SHP77 treated with DMSO at 0.1 percent for 48 hours (cell line): ENCODE results near the gene MUC16.
"Not testable (repeated sequence)": the region's sequence is repeated elsewhere in the genome, so short reads cannot be mapped to it uniquely, and the experiment has no call there.

ENCODE experiments used
- DNase-seq: peaks from one replicate; lab custom pipeline; 2025; lab: John Stamatoyannopoulos, UW

The MUC16 gene

DNA sequence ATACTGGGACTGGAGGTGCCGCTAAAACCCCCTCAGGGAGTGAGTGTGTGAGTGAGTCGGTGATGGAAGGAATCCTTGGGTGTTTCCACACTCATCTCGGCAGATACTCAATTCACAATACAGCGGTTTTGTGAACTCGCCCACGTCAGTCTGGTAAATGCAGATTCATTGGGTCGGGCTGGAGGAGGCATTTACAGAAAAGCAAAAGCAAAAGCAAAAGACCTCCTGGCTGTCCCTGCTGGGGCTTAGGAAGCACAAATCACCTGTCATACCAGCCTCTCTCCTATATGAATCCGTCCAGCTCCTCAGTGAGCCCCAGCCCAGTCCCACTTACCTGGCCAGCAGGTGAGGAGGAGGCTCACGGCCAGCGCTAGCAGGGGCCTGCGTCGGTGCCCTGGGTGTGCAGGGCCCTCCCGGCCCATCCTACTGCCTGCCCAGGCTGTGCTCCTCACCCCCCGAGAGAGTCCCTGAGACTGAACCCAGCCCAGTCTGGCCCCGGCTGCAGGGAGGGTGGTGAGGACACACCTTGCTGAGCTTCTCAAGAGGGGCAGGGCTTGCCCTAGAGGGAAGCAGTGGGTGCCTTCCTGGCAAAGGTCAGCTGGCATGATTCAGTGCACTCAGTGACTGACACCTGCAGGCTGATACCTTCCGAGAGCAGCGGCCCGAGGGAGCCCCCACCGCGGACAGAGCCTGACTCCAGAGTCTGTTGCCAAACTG is at the start of gene MUC16:
MUC16 (minus strand) TSS at position 475 of the 717 bp plus-strand sequence.
- DNase-seq = no peak

DNA sequence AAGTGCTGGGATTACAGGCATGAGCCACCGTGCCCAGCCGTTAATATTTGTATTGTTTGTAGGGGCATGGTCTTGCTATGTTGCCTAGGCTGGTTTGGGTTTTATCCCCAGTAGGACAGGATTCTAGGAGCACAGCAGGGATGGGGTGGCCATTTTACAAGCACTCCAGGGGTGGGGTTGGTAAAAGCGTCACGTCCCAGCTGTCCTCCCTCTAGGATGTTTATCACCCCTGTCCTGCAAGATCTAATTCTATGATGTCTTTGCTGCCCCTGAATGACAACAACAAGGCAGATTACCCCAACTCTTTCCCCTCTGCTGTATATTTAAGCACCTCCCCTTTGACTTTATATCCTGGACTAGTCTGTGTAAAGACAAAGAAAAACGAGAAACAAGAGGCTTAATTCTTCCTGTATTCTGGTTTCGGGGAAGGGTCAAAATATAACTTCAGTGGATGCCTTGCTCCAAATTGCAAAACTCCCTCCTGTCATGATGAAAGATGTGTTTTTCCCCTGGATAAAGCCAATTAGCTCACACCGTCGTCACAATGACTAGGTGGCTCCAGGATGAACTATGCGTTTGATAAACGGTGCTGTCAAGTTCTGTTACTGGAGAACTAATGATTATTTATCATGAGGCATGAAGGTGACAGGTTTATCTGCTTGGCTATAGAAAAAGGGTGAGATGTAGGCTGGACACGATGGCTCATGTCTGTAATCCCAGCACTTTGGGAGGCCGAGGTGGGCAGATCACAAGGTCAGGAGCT is 48.9 kb upstream of the MUC16 start:
- DNase-seq = no peak

DNA sequence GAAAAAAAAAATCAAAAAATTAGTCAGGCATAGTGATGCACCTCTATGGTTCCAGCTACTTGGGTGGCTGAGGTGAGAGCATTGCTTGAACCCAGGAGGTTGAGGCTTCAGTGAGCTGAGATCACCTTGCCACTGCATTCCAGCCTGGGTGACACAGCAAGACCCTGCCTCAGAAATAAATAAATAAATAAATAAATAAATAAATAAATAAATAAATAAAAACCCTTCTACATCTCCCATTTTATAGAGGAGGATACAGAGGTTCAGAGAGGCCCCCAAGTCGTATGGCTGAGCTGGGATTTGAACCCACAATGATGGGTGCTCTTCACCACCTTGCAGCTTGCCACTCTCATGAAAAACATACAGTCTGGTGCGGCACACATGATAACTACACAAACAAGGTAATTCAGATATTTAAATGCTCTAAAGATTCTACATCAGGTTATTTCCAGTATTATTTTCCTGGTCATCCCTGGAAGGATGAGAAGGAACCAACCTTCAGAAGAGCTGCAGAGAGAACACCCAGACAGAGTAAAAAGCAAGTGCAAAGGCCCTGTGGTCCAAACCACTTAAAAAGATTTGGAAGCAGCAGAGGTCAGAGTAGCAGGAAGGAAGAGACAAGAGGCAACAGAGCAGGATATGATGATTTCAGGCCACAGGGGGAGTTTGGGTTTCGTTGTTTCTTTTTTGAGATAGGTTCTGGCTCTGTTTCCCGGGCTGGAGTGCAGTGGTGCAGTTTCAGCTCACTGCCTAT is 47.5 kb upstream of the MUC16 start:
- DNase-seq = no peak

DNA sequence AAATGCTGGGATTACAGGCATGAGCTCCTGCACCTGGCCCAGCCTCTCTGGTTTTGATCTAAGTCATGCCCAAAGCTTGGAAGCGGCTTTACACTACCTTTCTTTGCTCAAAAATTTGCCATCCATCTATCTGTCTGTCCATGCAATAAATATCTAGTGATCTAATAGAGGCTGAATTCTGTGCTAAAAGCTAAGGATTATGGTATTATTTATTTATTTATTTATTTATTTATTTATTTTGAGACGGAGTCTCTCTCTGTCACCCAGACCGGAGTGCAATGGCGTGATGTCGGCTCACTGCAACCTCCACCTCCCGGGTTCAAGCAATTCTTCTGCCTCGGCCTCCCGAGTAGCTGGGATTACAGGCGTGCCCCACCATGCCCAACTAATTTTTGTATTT is 45.9 kb upstream of the MUC16 start:
- not testable (repeated sequence) for DNase-seq

DNA sequence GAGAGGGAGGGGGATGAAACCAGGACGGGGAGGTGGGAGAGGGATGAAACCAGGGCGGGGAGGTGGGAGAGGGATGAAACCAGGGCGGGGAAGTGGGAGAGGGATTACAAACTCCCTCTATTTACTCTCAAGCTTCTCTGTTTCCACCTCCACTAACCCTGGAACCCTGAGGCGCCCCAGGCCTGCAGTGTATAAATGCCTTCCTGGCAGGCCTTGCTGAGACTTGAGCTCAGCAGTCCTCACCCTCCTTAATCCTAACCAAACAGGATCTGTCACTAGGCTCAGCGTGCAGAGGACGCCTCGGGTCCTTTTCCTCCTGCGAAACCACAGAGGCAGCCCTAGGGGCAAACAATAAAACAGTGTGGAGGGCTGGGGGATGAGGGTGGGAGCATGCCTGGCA is 44.6 kb upstream of the MUC16 start:
- no peak for DNase-seq

DNA sequence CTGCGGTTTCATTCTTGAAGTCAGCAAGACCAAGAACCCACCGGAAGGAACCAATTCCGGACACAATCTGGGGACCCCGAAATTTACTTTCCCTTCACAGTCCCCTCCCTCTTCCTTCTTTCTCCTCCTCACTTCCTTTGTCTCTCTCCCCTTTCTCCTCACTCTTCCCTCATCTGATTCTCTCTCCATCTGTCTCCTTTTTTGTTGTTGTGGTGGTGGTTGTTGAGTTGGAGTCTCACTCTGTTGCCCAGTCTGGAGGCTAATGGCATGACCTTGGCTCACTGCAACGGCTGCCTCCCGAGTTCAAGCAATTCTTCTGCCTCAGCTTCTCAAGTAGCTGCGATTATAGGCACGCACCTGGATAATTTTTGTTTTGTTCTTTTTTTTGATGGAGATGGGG is 44.0 kb upstream of the MUC16 start:
- no peak for DNase-seq

DNA sequence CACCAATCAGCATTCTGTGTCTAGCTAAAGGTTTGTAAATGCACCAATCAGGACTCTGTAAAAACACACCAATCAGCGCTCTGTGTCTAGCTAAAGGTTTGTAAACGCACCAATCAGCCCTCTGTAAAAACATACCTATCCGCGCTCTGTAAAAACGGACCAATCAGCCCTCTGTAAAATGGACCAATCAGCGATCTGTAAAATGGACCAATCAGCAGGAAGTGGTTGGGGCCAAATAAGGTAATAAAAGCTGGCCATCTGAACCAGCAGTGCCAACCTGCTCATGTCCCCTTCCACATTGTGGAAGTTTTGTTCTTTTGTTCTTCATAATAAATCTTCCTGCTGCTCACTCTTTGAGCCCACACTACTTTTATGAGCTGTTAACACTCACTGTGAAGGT is 43.5 kb upstream of the MUC16 start:
- not testable (repeated sequence) for DNase-seq

DNA sequence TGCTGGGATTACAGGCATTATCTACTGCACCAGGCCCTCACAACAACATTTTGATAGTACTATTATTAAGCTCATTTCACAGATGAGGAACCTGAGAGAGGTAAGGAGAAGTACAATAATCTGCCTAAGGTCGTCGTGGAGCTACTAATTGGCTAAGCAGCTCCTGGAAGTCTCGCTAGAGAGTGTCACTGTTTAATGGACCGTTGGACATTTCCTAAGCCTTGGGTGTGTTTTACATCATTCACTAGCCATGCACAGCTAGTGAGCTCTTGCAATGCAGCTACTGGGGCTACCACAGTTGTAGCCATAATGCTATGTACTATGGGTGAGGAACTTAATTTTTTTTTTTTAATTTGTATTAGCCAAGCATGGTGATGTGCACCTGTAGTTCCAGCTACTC is 42.7 kb upstream of the MUC16 start:
- no peak for DNase-seq

DNA sequence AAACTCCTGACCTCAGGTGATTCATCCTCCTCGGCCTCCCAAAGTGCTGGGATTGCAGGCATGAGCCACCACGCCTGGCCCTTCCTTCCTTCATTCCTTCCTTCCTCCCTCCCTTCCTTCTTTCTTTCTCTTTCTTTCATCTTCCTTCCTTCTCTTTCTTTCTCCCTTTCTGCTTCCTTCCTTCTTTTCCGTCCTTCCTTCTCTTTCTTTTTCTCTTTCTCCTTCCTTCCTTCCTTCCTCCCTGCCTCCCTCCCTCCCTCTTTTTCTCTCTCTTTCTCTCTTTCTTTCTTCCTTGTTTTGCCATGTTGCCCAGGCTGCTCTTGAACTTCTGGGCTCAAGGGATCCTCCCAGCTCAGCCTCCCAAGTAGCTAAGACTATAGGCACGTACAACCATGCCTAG is 36.5 kb upstream of the MUC16 start:
- no peak for DNase-seq

DNA sequence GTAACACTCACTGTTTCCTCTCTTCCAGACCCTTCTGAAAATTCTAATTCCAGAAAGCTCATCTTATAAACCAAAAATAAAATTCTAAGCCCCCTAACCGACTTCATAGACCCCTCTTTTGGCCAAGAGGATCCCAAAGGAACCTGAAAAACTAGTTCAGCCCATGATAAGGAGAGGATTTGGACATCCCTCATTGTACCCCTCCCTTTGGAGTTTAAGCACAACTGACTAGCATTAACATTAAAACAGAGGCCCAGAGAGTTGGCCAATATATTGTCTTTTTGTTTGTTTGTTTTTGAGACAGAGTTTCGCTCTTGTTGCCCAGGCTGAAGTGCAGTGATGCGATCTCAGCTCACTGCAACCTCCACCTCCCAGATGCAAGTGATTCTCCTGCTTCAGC is 34.2 kb upstream of the MUC16 start:
- DNase-seq = no peak

DNA sequence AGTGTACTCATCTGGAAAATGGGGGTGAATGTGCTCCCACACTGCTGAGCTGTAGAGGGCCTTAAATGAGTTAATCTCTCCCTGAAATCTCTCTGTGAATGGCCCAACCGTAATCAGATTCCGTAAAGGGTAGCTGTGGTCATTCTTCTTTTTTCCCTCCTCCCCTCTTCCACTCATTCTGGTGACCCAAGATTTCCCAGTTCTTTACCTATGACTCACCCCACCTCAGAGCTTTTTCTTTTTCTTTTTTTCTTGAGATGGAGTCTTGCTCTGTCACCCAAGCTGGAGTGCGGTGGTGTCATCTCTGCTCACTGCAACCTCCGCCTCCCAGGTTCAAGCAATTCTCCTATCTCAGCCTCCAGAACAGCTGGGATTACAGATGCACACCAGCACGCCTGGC is 33.3 kb upstream of the MUC16 start:
- no peak for DNase-seq

DNA sequence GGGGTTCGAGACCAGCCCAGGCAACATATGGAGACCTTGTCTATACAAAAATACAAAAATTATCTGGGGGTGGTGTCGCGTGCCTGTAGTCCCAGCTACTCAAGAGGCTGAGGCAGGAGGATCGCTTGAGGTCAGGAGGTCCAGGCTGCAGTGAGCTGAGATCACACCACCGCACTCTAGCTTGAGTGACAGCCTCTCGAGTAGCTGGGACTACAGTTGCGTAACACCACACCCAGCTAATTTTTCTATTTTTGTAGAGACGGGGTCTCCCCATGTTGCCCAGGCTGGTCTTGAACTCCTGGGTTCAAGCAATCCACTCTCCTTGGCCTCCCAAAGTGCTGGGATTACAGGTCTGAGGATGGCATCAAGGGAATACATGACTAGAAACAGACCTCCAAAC is 30.8 kb upstream of the MUC16 start:
- no peak for DNase-seq

DNA sequence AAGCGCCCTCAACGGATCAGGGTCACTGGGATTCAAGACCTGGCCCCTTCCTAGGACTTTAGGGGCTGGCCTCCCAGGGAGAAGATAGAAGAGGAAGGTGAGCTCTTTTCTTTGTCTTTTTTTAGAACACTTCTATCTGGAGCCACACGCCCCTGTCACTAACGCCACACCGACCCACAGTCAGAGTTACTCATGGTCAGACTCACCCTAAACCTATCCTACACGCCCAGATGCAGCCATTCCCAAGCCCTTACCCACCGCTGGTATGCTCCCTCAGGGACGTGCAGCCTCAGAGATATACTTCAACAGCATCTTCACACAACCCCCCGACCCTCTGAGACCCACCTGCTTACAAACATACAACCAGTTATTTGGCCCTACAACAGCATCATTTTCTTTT is 29.9 kb upstream of the MUC16 start:
- no peak for DNase-seq

DNA sequence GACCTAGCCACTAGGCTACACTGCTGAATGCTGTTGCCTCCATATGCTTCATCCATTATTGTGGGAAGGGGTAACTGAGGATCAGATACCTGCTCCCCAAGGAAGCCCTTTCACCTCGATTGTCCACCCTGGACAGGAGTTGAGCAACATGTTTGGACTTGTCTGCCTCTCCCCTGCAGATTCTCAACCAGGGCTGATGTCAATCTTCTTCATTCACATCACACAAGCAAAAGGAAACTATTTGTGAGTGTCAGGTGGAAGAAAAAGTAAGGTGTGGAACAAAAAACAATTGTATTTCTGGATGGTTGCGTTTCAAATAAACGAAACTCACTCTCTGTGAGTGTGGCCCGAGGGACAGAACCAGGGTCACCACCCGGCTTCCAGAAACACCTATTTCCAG is 29.5 kb upstream of the MUC16 start:
- no peak for DNase-seq

DNA sequence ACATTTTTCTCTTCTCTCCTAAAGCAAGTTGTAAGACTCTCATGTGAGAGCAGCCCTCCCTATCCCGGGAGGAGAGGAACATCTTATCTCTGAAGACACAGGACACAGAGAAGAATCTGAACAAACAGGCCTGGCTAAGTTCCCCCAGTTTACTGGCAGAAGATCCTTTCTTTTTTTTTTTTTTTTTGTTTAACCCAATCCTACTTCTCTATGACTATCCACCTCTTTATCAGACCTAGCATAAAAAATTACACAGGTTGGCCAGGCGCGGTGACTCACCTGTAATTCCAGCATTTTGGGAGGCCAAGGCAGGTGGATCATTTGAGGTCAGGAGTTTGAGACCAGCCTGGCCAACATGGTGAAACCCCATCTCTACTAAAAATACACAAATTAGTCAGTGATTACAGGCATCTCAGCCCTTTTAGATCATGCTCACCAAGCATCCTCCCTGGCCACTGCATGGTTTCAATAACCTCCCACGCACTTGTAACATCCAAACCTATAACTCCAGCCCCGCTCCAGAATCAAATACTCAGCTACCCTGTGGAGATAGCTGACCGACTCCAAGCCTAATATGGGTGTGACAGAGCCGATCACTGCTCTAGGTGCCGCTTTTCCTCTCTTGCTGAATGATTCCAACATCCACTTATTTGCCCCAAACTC is 27.3 kb upstream of the MUC16 start:
- DNase-seq = no peak

DNA sequence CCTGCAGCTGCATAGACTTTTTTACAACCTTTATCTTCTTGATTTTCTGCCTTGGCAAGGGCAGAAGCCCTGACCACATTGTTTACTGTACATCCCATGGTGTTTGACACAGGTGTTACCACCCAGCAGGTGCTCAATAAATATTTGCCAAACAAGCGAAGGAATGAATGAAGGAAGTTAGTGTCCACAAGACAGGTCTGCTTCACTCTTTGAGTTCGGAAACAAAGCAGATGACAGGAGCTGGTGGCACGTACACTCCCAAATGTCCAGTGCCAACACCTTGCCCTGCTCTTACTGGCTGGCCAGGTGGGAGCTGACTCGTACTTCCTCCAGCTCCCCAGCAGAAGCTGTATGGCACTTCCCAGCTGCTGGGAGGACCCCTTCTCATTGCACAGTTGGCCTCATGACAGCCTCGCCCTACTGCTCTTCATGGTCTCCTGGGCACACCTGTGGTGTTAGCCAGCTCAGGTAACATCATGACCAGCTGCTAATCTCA is 22.0 kb upstream of the MUC16 start:
- DNase-seq = no peak

DNA sequence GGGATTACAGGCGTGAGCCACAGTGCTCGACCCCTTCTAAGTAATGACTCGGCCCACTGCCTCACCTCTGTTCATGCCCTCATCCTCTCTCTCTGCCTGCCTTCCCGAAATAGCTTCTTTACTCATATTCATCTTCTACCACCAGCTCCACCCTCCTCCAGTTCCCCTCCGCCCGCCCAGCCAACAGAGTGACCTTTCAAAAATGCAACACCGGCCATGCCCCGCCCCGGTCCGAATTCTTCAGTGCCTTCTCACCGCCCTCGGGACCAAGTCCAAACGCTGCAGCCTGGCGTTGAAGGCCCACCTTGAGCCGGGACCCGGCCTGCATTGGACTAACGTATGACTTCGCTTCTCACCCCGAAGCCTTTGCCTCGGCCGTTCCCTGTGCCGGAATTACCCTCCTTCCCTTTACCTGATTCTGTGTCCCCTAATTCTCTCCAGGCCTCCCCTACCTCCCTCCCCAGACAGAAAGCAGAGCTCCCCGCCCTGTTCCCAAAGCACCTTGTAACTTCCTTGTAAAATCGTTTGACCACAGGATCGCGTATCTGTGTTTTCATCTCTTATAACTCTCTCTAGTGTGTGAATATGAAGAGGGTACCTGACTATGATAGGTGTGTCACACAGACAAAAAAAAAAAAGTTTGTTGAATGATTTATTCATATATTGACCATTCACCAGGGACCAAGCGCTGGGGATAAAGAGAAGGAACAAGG is 8.1 kb upstream of the MUC16 start:
- no peak for DNase-seq

DNA sequence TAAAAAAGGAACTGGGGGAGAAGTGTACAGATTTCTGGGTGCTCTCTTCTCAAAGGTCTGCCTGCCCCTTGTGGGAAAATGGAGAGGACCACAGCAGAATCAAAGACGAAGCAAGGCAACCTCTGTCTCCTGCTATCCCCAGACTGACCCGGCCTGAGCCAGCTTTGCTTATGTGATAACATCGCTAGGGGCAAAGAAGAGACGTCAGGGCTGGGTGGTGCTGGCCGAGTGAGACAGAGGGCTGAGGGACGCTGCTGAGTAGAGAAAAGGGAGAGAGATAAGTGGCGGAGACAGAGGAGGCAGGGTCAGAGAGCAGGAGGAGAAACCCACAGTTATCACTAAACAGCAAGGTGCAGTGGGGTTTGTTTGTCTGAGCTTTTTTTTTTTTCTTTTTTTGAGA is 4.6 kb upstream of the MUC16 start:
- DNase-seq = no peak

DNA sequence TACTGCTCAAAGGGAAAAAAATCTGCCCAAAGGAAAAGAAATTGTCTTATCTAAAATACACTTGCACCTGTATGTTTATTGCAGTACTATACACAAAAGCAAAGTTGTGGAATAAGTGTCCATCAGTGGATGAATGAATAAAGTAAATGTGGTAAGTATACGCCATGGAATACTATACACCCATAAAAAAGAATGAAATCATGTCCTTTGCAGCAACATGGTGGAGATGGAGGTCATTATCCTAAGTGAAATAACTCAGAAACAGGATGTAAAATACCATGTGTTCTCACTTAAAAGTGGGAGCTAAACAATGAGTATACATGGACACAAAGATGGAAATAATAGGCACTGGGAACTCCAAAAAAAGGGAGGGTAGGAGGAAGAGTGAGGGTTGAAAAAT is 3.8 kb upstream of the MUC16 start:
- no peak for DNase-seq

DNA sequence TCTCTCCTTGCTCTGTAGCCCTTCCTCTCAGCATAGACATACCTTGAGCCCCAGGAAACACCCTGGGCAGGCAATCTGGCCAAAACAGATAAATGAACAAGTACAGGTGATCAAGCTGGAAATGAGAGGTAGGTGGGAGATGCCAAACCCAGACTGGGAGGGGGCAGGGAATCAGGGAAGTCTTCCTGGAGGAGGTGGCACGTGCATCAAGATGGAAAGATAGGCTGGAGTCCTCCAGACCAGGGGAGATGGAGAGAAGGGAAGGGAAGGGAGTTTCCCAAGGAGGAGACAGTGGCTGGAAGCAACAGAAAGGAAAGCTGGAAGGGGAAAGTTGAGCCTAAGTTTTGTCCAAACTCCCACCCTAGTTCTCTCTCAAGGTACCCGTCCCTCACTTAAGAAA is 1.7 kb upstream of the MUC16 start:
- no peak for DNase-seq

DNA sequence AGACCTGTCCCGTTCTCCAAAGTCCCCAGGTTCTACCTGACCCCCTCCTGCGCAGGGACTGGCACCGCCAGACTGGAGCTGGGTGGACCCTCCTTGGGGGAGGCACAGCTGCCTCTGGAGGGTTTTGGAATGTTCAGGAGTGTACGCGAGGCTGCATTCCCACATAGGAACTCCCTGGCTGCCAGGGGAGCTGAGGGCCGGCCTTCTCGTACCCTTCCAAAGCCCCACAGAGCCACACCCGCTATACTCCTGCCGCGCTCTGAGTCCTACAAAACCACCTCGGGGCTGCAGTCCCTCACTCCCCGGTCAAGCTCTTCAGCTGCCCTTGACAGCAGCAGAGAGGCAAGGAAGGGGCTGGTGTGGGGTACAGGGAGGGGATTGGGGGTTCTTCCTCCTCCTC is 484 bp upstream of the MUC16 start:
- DNase-seq = no peak

DNA sequence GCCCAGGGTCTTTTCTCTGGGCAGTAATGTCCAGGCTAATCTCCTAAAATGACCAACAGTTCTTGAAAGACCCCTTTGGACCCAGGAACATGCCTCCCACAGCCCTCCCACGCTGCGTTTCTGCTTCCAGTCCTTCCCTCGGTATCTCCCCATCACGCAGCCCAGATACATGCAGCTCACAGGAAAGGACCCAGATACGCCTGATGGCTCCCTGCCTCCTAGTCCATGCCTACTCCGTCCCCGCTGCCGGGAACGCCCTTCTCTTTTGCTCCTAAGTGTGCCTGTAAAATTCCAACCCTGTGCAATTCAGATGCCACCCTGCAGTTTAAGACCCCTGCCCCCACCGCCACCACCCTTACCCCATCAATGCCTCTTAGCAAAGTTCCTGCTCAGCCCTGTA is 778 bp downstream of the MUC16 start:
- no peak for DNase-seq
